Measurements from ENCODE around the gene ACAD11.

The ACAD11 gene

DNA sequence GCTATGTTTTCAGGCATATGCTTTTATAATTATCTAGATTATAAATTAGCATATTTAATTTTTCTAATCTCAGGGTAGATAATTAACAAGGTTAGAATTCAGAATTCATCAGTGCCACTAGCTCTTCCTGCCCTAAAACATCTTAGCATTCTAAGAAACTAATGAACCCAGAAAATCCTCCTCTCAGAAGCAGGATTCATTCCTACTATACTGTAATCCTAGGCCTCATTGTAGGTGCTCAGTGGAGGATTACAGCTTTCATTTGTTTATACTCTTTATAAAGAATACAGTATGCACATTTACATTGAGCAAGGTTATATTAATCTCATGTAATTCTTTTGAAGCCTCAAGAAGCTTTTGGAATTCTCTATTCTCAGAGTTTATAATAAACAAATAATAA is 20.9 kb downstream of the ACAD11 start:
- H3K9me3 ChIP-seq (replicated peaks in 1 of 2; ENCODE audit: control insufficient read depth in 2 of 2, insufficient read depth in 1 of 2, low read depth in 1 of 2, low read length in 2 of 2): no peaks in the 10 kb centered on the region
- no peak overlapping the region for H3K4me3 ChIP-seq (ENCODE audit: low read length in 2 of 2)
- no peak overlapping the region for H2BK120ac ChIP-seq (ENCODE audit: low read depth, low read length)
- no peak overlapping the region for H3K9ac ChIP-seq (ENCODE audit: low read depth, low read length, poor library complexity)
- no peak overlapping the region for H2AK5ac ChIP-seq (ENCODE audit: low read depth, low read length)
- no peaks in the 10 kb centered on the region for H3K4me1 ChIP-seq (ENCODE audit: control insufficient read depth in 2 of 2, insufficient read depth in 1 of 2, low read depth in 1 of 2, low read length in 2 of 2)
- no peak for DNase-seq (ENCODE audit: low spot score)
- H3K4me2 ChIP-seq (ENCODE audit: insufficient read depth, low read length, poor library complexity, severe bottlenecking): no peak overlapping the region
- H3K18ac ChIP-seq (ENCODE audit: low read length): no peak overlapping the region
- H4K91ac ChIP-seq (ENCODE audit: low read depth, low read length, poor library complexity): no peak overlapping the region
- H3K27ac ChIP-seq (replicated peaks; ENCODE audit: low read length): no peak overlapping the region
- no peaks in the 10 kb centered on the region for H3K27me3 ChIP-seq (ENCODE audit: control insufficient read depth in 3 of 3, insufficient read depth in 3 of 3, low read depth in 1 of 3, low read length in 3 of 3)
- no peak overlapping the region for H3K4ac ChIP-seq (ENCODE audit: low read length)
- no peak overlapping the region for H4K8ac ChIP-seq (ENCODE audit: low read depth, low read length)
- H2BK12ac ChIP-seq (ENCODE audit: low read length): no peak overlapping the region
- H3K14ac ChIP-seq (ENCODE audit: low read length): no peak overlapping the region
- no peak overlapping the region for H2BK5ac ChIP-seq (ENCODE audit: low read length)
- H2BK15ac ChIP-seq (ENCODE audit: low read length): no peak overlapping the region
- H3K23ac ChIP-seq (ENCODE audit: low read depth, low read length, poor library complexity): no peak overlapping the region
- peaks cover 3 to 54% of the 10 kb centered on the region in 2 donors for H3K36me3 ChIP-seq (replicated peaks in 1 of 2; ENCODE audit: control insufficient read depth in 2 of 2, insufficient read depth in 2 of 2, low read length in 2 of 2)
- H2AFZ ChIP-seq (ENCODE audit: low read length): no peak overlapping the region
- H3K79me1 ChIP-seq (ENCODE audit: low read depth, low read length): no peaks in the 10 kb centered on the region

- no peak overlapping the region for H3K18ac ChIP-seq (ENCODE audit: low read length)
- no peak overlapping the region for H4K91ac ChIP-seq (ENCODE audit: low read depth, low read length, poor library complexity)
- H2BK120ac ChIP-seq (ENCODE audit: low read depth, low read length): no peak overlapping the region
- no peak overlapping the region for H2AK5ac ChIP-seq (ENCODE audit: low read depth, low read length)
- no peaks in the 10 kb centered on the region for H3K27me3 ChIP-seq (ENCODE audit: control insufficient read depth in 3 of 3, insufficient read depth in 3 of 3, low read depth in 1 of 3, low read length in 3 of 3)
- H3K4ac ChIP-seq (ENCODE audit: low read length): no peak overlapping the region
- no peak overlapping the region for H3K4me2 ChIP-seq (ENCODE audit: insufficient read depth, low read length, poor library complexity, severe bottlenecking)
- DNase-seq (ENCODE audit: low spot score): no peak
- no peak overlapping the region for H3K4me3 ChIP-seq (ENCODE audit: low read length in 2 of 2)
- no peak overlapping the region for H2BK12ac ChIP-seq (ENCODE audit: low read length)
- H2AFZ ChIP-seq (ENCODE audit: low read length): no peak overlapping the region
- WGBS, 2 donors (ENCODE audit: extremely low coverage in 2 of 2, insufficient read length in 2 of 2, insufficient replicate concordance in 1 of 2): no CpG with 5 or more reads among the region's 1 CpG
- H3K4me1 ChIP-seq (ENCODE audit: control insufficient read depth in 2 of 2, insufficient read depth in 1 of 2, low read depth in 1 of 2, low read length in 2 of 2): no peaks in the 10 kb centered on the region
- H3K14ac ChIP-seq (ENCODE audit: low read length): no peak overlapping the region
- H3K27ac ChIP-seq (replicated peaks; ENCODE audit: low read length): no peak overlapping the region
- H2BK5ac ChIP-seq (ENCODE audit: low read length): no peak overlapping the region
- no peak overlapping the region for H4K8ac ChIP-seq (ENCODE audit: low read depth, low read length)
- H3K23ac ChIP-seq (ENCODE audit: low read depth, low read length, poor library complexity): no peak overlapping the region
- no peak overlapping the region for H2BK15ac ChIP-seq (ENCODE audit: low read length)
- no peaks in the 10 kb centered on the region for H3K79me1 ChIP-seq (ENCODE audit: low read depth, low read length)
- peaks cover 3 to 54% of the 10 kb centered on the region in 2 donors for H3K36me3 ChIP-seq (replicated peaks in 1 of 2; ENCODE audit: control insufficient read depth in 2 of 2, insufficient read depth in 2 of 2, low read length in 2 of 2)
- no peaks in the 10 kb centered on the region for H3K9me3 ChIP-seq (replicated peaks in 1 of 2; ENCODE audit: control insufficient read depth in 2 of 2, insufficient read depth in 1 of 2, low read depth in 1 of 2, low read length in 2 of 2)
- H3K9ac ChIP-seq (ENCODE audit: low read depth, low read length, poor library complexity): no peak overlapping the region
These were observed 22.0 kb downstream of the ACAD11 start for GRCh38 chr3:132637590-132637989.

- H3K14ac ChIP-seq (ENCODE audit: low read length): no peak overlapping the region
- no peak for DNase-seq (ENCODE audit: low spot score)
These were observed 24.6 kb downstream of the ACAD11 start for GRCh38 chr3:132635052-132635451.

GRCh38 chr3:132630612-132631011 is 29.0 kb downstream of the ACAD11 start:
- H2BK12ac ChIP-seq (ENCODE audit: low read length): no peak overlapping the region
- H3K18ac ChIP-seq (ENCODE audit: low read length): no peak overlapping the region
- no peak overlapping the region for H2BK120ac ChIP-seq (ENCODE audit: low read depth, low read length)
- peaks cover 2 to 55% of the 10 kb centered on the region in 2 donors for H3K36me3 ChIP-seq (replicated peaks in 1 of 2; ENCODE audit: control insufficient read depth in 2 of 2, insufficient read depth in 2 of 2, low read length in 2 of 2)
- H2BK5ac ChIP-seq (ENCODE audit: low read length): no peak overlapping the region
- H3K79me1 ChIP-seq (ENCODE audit: low read depth, low read length): no peaks in the 10 kb centered on the region
- H2AK5ac ChIP-seq (ENCODE audit: low read depth, low read length): no peak overlapping the region
- no peak overlapping the region for H3K27ac ChIP-seq (replicated peaks; ENCODE audit: low read length)
- no peak for DNase-seq (ENCODE audit: low spot score)
- no peak overlapping the region for H3K14ac ChIP-seq (ENCODE audit: low read length)
- no peaks in the 10 kb centered on the region for H3K9me3 ChIP-seq (replicated peaks in 1 of 2; ENCODE audit: control insufficient read depth in 2 of 2, insufficient read depth in 1 of 2, low read depth in 1 of 2, low read length in 2 of 2)
- no peaks in the 10 kb centered on the region for H3K27me3 ChIP-seq (ENCODE audit: control insufficient read depth in 3 of 3, insufficient read depth in 3 of 3, low read depth in 1 of 3, low read length in 3 of 3)
- no peak overlapping the region for H2AFZ ChIP-seq (ENCODE audit: low read length)
- H3K4me1 ChIP-seq (ENCODE audit: control insufficient read depth in 2 of 2, insufficient read depth in 1 of 2, low read depth in 1 of 2, low read length in 2 of 2): no peaks in the 10 kb centered on the region
- H4K8ac ChIP-seq (ENCODE audit: low read depth, low read length): no peak overlapping the region
- H2BK15ac ChIP-seq (ENCODE audit: low read length): no peak overlapping the region
- no peak overlapping the region for H3K4me2 ChIP-seq (ENCODE audit: insufficient read depth, low read length, poor library complexity, severe bottlenecking)
- H3K9ac ChIP-seq (ENCODE audit: low read depth, low read length, poor library complexity): no peak overlapping the region
- H4K91ac ChIP-seq (ENCODE audit: low read depth, low read length, poor library complexity): no peak overlapping the region
- H3K23ac ChIP-seq (ENCODE audit: low read depth, low read length, poor library complexity): no peak overlapping the region
- no CpG with 5 or more reads among the region's 7 CpGs for whole genome bisulfite sequencing, 2 donors (ENCODE audit: extremely low coverage in 2 of 2, insufficient read length in 2 of 2, insufficient replicate concordance in 1 of 2)
- H3K4ac ChIP-seq (ENCODE audit: low read length): no peak overlapping the region
- H3K4me3 ChIP-seq (ENCODE audit: low read length in 2 of 2): no peak overlapping the region

More at GRCh38 chr3:132635052-132635451, 24.6 kb downstream of the ACAD11 start:
- peaks cover 3 to 54% of the 10 kb centered on the region in 2 donors for H3K36me3 ChIP-seq (replicated peaks in 1 of 2; ENCODE audit: control insufficient read depth in 2 of 2, insufficient read depth in 2 of 2, low read length in 2 of 2)
- H3K79me1 ChIP-seq (ENCODE audit: low read depth, low read length): no peaks in the 10 kb centered on the region
- H2BK15ac ChIP-seq (ENCODE audit: low read length): no peak overlapping the region
- no peak overlapping the region for H2BK12ac ChIP-seq (ENCODE audit: low read length)
- no peak overlapping the region for H2AFZ ChIP-seq (ENCODE audit: low read length)
- H3K18ac ChIP-seq (ENCODE audit: low read length): no peak overlapping the region
- H3K23ac ChIP-seq (ENCODE audit: low read depth, low read length, poor library complexity): no peak overlapping the region
- H3K4me1 ChIP-seq (ENCODE audit: control insufficient read depth in 2 of 2, insufficient read depth in 1 of 2, low read depth in 1 of 2, low read length in 2 of 2): no peaks in the 10 kb centered on the region
- H3K4me3 ChIP-seq (ENCODE audit: low read length in 2 of 2): no peak overlapping the region
- no peaks in the 10 kb centered on the region for H3K9me3 ChIP-seq (replicated peaks in 1 of 2; ENCODE audit: control insufficient read depth in 2 of 2, insufficient read depth in 1 of 2, low read depth in 1 of 2, low read length in 2 of 2)
- no peaks in the 10 kb centered on the region for H3K27me3 ChIP-seq (ENCODE audit: control insufficient read depth in 3 of 3, insufficient read depth in 3 of 3, low read depth in 1 of 3, low read length in 3 of 3)
- H4K91ac ChIP-seq (ENCODE audit: low read depth, low read length, poor library complexity): no peak overlapping the region
- H3K4me2 ChIP-seq (ENCODE audit: insufficient read depth, low read length, poor library complexity, severe bottlenecking): no peak overlapping the region
- H2BK120ac ChIP-seq (ENCODE audit: low read depth, low read length): no peak overlapping the region
- H2BK5ac ChIP-seq (ENCODE audit: low read length): no peak overlapping the region
- no peak overlapping the region for H3K4ac ChIP-seq (ENCODE audit: low read length)
- H3K9ac ChIP-seq (ENCODE audit: low read depth, low read length, poor library complexity): no peak overlapping the region
- H3K27ac ChIP-seq (replicated peaks; ENCODE audit: low read length): no peak overlapping the region
- no peak overlapping the region for H4K8ac ChIP-seq (ENCODE audit: low read depth, low read length)
- H2AK5ac ChIP-seq (ENCODE audit: low read depth, low read length): no peak overlapping the region
